B cell (primary cell): ENCODE measurements around the gene SLC7A10. TPM values are rescaled to one million over a fixed set of nuclear protein-coding genes. Genes with fewer than 3 reads are reported as not detected.
"Not testable (repeated sequence)": the region's sequence is repeated elsewhere in the genome, so short reads cannot be mapped to it uniquely, and the experiment has no call there.

Experiments used
- ATAC-seq: fragments of 200-7000 bp; cut with Tn5 transposase; one replicate; pipeline ENCODE4 v1.10.0; 2021; ENCODE audit warnings: low read depth, mild to moderate bottlenecking, moderate number of reproducible peaks, moderate library complexity
- CTCF ChIA-PET: fragments of 350-600 bp; sonication (Branson Sonifier 250); formaldehyde crosslinking; loops from one replicate; lab custom pipeline; 2021; ENCODE audit warnings: antibody characterized with exemption, inconsistent platforms; lab: Charles Lee
- POLR2A ChIA-PET: fragments of 350-600 bp; sonication (Branson Sonifier 250); formaldehyde crosslinking; loops from one replicate; lab custom pipeline; 2021; ENCODE audit warnings: antibody characterized with exemption; lab: Charles Lee
- DNase-seq: peaks from one replicate; pipeline ENCODE4 v3.0.0; 2013
- H2AFZ ChIP-seq: 2 replicates; pipeline ENCODE4 v1.6.1; 2012; ENCODE audit warnings: mild to moderate bottlenecking, low read depth, low read length; ENCODE audit not compliant: insufficient read depth, poor library complexity, severe bottlenecking
- H3K27ac ChIP-seq, 2 donors: 1 replicate in 1 of 2; 2 replicates in 1 of 2; pipeline ENCODE4 v1.5.1; 2012 to 2013; ENCODE audit warnings: low read length in 2 of 2, mild to moderate bottlenecking in 2 of 2, moderate library complexity in 1 of 2
- H3K27me3 ChIP-seq, 4 experiments: fragments of 200-600 bp in 1 of 4; sonication (generic) in 1 of 4; replicated peaks in 1 of 4; 1 replicate in 2 of 4; 2 replicates in 2 of 4; pipeline versions ENCODE4 v1.6.1 to v1.7.0; 2013 to 2016; ENCODE audit warnings: low read length in 3 of 4, mild to moderate bottlenecking in 2 of 4, mixed read lengths in 1 of 4, moderate library complexity in 1 of 4; ENCODE audit not compliant: insufficient read depth in 4 of 4, control insufficient read depth in 3 of 4; ENCODE audit errors: control extremely low read depth in 1 of 4
- H3K36me3 ChIP-seq, 2 experiments: replicated peaks in 1 of 2; 1 replicate in 1 of 2; 2 replicates in 1 of 2; pipeline versions ENCODE4 v1.6.1 to v1.7.1; 2013; ENCODE audit warnings: low read length in 1 of 2; ENCODE audit not compliant: insufficient read depth in 2 of 2, control insufficient read depth in 1 of 2; ENCODE audit errors: control extremely low read depth in 1 of 2, extremely low read depth in 1 of 2
- H3K4me1 ChIP-seq, 2 donors: fragments of 200-600 bp in 1 of 2; sonication (generic) in 1 of 2; 1 replicate in 1 of 2; 2 replicates in 1 of 2; pipeline versions ENCODE4 v1.5.1 to v1.6.1; 2013 to 2017; ENCODE audit warnings: low read length in 2 of 2; ENCODE audit not compliant: control insufficient read depth in 2 of 2, insufficient read depth in 2 of 2
- H3K4me2 ChIP-seq: replicated peaks from 2 replicates; pipeline ENCODE3; 2012; ENCODE audit warnings: mild to moderate bottlenecking, low read depth, low read length; ENCODE audit not compliant: poor library complexity, severe bottlenecking
- H3K4me3 ChIP-seq, 5 experiments: fragments of 200-600 bp in 1 of 5; sonication (generic) in 1 of 5; 1 replicate in 3 of 5; 2 replicates in 2 of 5; pipeline versions ENCODE4 v1.5.1 to v1.7.0; 2011 to 2016; ENCODE audit warnings: low read length in 4 of 5, mild to moderate bottlenecking in 4 of 5, low read depth in 2 of 5, control low read depth in 1 of 5, moderate library complexity in 1 of 5; ENCODE audit not compliant: insufficient read depth in 1 of 5; ENCODE audit errors: control extremely low read depth in 1 of 5, extremely low read depth in 1 of 5
- H3K79me2 ChIP-seq: fragments of 200-600 bp; sonication (generic); one replicate; pipeline ENCODE4 v1.6.0; 2016; ENCODE audit warnings: low read length; ENCODE audit not compliant: control insufficient read depth, insufficient read depth
- H3K9ac ChIP-seq: fragments of 200-600 bp; sonication (generic); 2 replicates; pipeline ENCODE4 v1.6.1; 2017; ENCODE audit warnings: mild to moderate bottlenecking, low read length, moderate library complexity
- H3K9me3 ChIP-seq, 3 donors: one replicate each; pipeline versions ENCODE4 v1.6.1 to v1.7.1; 2013; ENCODE audit warnings: low read length in 2 of 3; ENCODE audit not compliant: control insufficient read depth in 2 of 3, insufficient read depth in 1 of 3; ENCODE audit errors: control extremely low read depth in 1 of 3
- H4K20me1 ChIP-seq: 2 replicates; pipeline ENCODE4 v1.6.0; 2012; ENCODE audit warnings: mild to moderate bottlenecking, low read length; ENCODE audit not compliant: insufficient read depth, control insufficient read depth, poor library complexity, severe bottlenecking
- H3K27ac Mint-ChIP-seq: one replicate; pipeline ENCODE4 v1.8.0; 2021; ENCODE audit warnings: mixed read lengths
- H3K27me3 Mint-ChIP-seq: one replicate; pipeline ENCODE4 v1.8.0; 2021; ENCODE audit warnings: mixed read lengths
- H3K4me1 Mint-ChIP-seq: one replicate; pipeline ENCODE4 v1.8.0; 2021; ENCODE audit warnings: mixed read lengths
- H3K4me3 Mint-ChIP-seq: one replicate; pipeline ENCODE4 v1.8.0; 2021; ENCODE audit warnings: mixed read lengths
- H3K9me3 Mint-ChIP-seq: one replicate; pipeline ENCODE4 v1.8.0; 2022; ENCODE audit warnings: mixed read lengths; ENCODE audit not compliant: insufficient read depth
- CTCF ChIP-seq: fragments of 200-600 bp; IDR thresholded peaks from one replicate; pipeline ENCODE4 v1.8.0; 2022; ENCODE audit warnings: antibody characterized with exemption, mild to moderate bottlenecking
- EZH2 ChIP-seq: IDR thresholded peaks from 2 replicates; pipeline ENCODE4 v1.6.1; 2012; ENCODE audit warnings: borderline replicate concordance, low read depth, mild to moderate bottlenecking, moderate library complexity, low read length; ENCODE audit not compliant: insufficient read depth, poor library complexity, severe bottlenecking
- WGBS: methylation state at CpG from one replicate; pipeline ENCODE4 v1.1.5; 2013; ENCODE audit warnings: missing lambda C conversion rate; ENCODE audit not compliant: insufficient coverage; 5-methylcytosine and 5-hydroxymethylcytosine counted together
- intact Hi-C: fragments of 100-400 bp; cut with micrococcal nuclease; formaldehyde crosslinking; loops from one replicate; pipeline ENCODE4 v1.10.0; 2022
- polyA plus RNA-seq: library from polyadenylated mRNA; depleted of rRNA; stranded (reverse); fragments of >200 nt; gene quantifications from 2 replicates; pipeline ENCODE4 v1.2.3, GENCODE V29; 2012
- total RNA-seq, 2 donors: library from RNA; stranded (reverse); fragments of 120-200 nt in 1 of 2; gene quantifications; 1 replicate in 1 of 2; 2 replicates in 1 of 2; pipeline versions ENCODE4 v1.2.3 to v1.2.4, GENCODE V29; 2013 to 2022

SLC7A10 gene
- total and polyA plus RNA-seq, 2 donors (not counting 1 experiment from before 2014, with no cell fraction given) = not detected

- H3K4me3 ChIP-seq, H3K4me1 Mint-ChIP-seq, ATAC-seq, H3K9ac ChIP-seq, H3K9me3 ChIP-seq, DNase-seq, intact Hi-C loops, H3K36me3 ChIP-seq, H3K27ac ChIP-seq, H3K4me3 Mint-ChIP-seq, H3K9me3 Mint-ChIP-seq, H3K79me2 ChIP-seq, H3K27ac Mint-ChIP-seq, POLR2A ChIA-PET, H3K4me2 ChIP-seq, H4K20me1 ChIP-seq, H2AFZ ChIP-seq, CTCF ChIA-PET: not testable (repeated sequence)
- Histone ChIP-seq H3K27me3 (peaks cover 0 to 35% (median 13%) of the 10 kb centered on the region in 4 experiments), H3K4me1 (peaks cover 9 to 19% of the 10 kb centered on the region in 2 donors)
- no CpG with 5 or more reads among the region's 2 CpGs for WGBS
- peaks cover 44% of the 10 kb centered on the region for H3K27me3 Mint-ChIP-seq
These were observed 3.4 kb downstream of the SLC7A10 start for GRCh38 chr19:33222255-33222654.

- peaks cover 41% of the 10 kb centered on the region for H3K27me3 Mint-ChIP-seq
- 85% methylated on average over 5 of the region's 6 CpGs for whole genome bisulfite sequencing
- no peak overlapping the region for H3K4me2 ChIP-seq
These were observed 4.0 kb downstream of the SLC7A10 start for GRCh38 chr19:33221638-33222037.

More at GRCh38 chr19:33221638-33222037, 4.0 kb downstream of the SLC7A10 start:
- no peak for ATAC-seq
- H3K4me3 Mint-ChIP-seq = no peak overlapping the region
- CTCF ChIA-PET = interaction anchor here (0.6 kb wide), 1 partner anchor 37 kb away, joined by 3 read pairs; no protein-coding TSS in a partner anchor
- Histone ChIP-seq H3K9ac (no peak overlapping the region), H4K20me1 (no peaks in the 10 kb centered on the region), H3K79me2 (no peaks in the 10 kb centered on the region), H3K27ac (no peak overlapping the region), H3K36me3 (no peaks in the 10 kb centered on the region), H3K4me1 (peaks cover 9 to 18% of the 10 kb centered on the region in 2 donors), H3K27me3 (peaks cover 0 to 31% (median 10%) of the 10 kb centered on the region in 4 experiments), H3K4me3 (no peak overlapping the region), H3K9me3 (peaks cover 0 to 5% (median 0%) of the 10 kb centered on the region in 3 donors), H2AFZ (no peak overlapping the region)
- POLR2A ChIA-PET = interaction anchor here (0.6 kb wide), 1 partner anchor 24 kb away, joined by 4 read pairs; no protein-coding TSS in a partner anchor
- no peak overlapping the region for H3K27ac Mint-ChIP-seq
- H3K4me1 Mint-ChIP-seq = peaks cover 8% of the 10 kb centered on the region
- intact Hi-C loops = no loop called here
- H3K9me3 Mint-ChIP-seq = no peaks in the 10 kb centered on the region
- DNase-seq = no peak
- no peak for TF ChIP-seq CTCF
- no peak for TF ChIP-seq EZH2
